HepG2 (cell line): Measurements from ENCODE around the gene COG1. TPM values are rescaled to one million over a fixed set of nuclear protein-coding genes. Genes with fewer than 3 reads are reported as not detected.

Experiments used
- MEF2D ChIP-seq: sonication (generic); formaldehyde crosslinking; IDR thresholded peaks from 2 replicates; pipeline ENCODE4 v1.5.1; 2020; ENCODE audit warnings: mild to moderate bottlenecking, missing genetic modification reagents
- RBAK ChIP-seq: sonication (generic); formaldehyde crosslinking; IDR thresholded peaks from 2 replicates; pipeline ENCODE4 v1.5.1; 2020; ENCODE audit warnings: mild to moderate bottlenecking, missing genetic modification reagents
- SIX4 ChIP-seq: sonication (generic); formaldehyde crosslinking; IDR thresholded peaks from 2 replicates; pipeline ENCODE4 v1.4.0; 2020; ENCODE audit warnings: missing genetic modification reagents
- TARDBP ChIP-seq: sonication (generic); formaldehyde crosslinking; IDR thresholded peaks from 2 replicates; pipeline ENCODE4 v1.8.0; 2022; ENCODE audit warnings: mild to moderate bottlenecking, missing genetic modification reagents
- TBP ChIP-seq: sonication (generic); formaldehyde crosslinking; IDR thresholded peaks from 2 replicates; pipeline ENCODE4 v1.5.0; 2020; ENCODE audit warnings: missing genetic modification reagents
- ZBTB38 ChIP-seq: sonication (generic); formaldehyde crosslinking; IDR thresholded peaks from 2 replicates; pipeline ENCODE4 v1.5.1; 2020; ENCODE audit warnings: mild to moderate bottlenecking, missing genetic modification reagents
- ZNF432 ChIP-seq: sonication (generic); formaldehyde crosslinking; IDR thresholded peaks from 2 replicates; pipeline ENCODE4 v1.5.0; 2020; ENCODE audit warnings: missing genetic modification reagents, mild to moderate bottlenecking, borderline replicate concordance
- ZNF570 ChIP-seq: sonication (generic); formaldehyde crosslinking; IDR thresholded peaks from 2 replicates; pipeline ENCODE4 v1.4.0; 2020; ENCODE audit warnings: mild to moderate bottlenecking, missing genetic modification reagents, borderline replicate concordance
- ZNF577 ChIP-seq: sonication (generic); formaldehyde crosslinking; IDR thresholded peaks from 2 replicates; pipeline ENCODE4 v1.4.0; 2020; ENCODE audit warnings: mild to moderate bottlenecking, low read depth, missing genetic modification reagents, borderline replicate concordance
- ZNF615 ChIP-seq: sonication (generic); formaldehyde crosslinking; IDR thresholded peaks from 2 replicates; pipeline ENCODE4 v1.5.0; 2020; ENCODE audit warnings: mild to moderate bottlenecking, missing genetic modification reagents, borderline replicate concordance
- polyA plus RNA-seq, 8 experiments: library from polyadenylated mRNA; depleted of rRNA in 3 of 8; stranded (reverse) in 7 of 8; unstranded in 1 of 8; fragments of >200 nt; fragmentation: Illumina TruSeq in 4 of 8; extraction: Trizol in 4 of 8; gene quantifications; 2 replicates each; pipeline versions ENCODE4 v1.2.1 to v1.2.3, GENCODE V29; 2011 to 2016; ENCODE audit warnings: low read depth in 4 of 8, missing spikeins in 1 of 8, mixed read lengths in 1 of 8; ENCODE audit not compliant: insufficient read depth in 1 of 8
- total RNA-seq, 5 experiments: library from RNA; depleted of rRNA; stranded (reverse); fragments of >200 nt; fragmentation: Illumina TruSeq; extraction: Trizol; gene quantifications; 2 replicates each; pipeline ENCODE4 v1.2.3, GENCODE V29; 2016; ENCODE audit warnings: low read depth in 1 of 5
- TF ChIP-seq, protein P1 (sequence below): sonication (generic); formaldehyde crosslinking; IDR thresholded peaks from 2 replicates; pipeline ENCODE4 v1.4.0; 2020; ENCODE audit warnings: missing genetic modification reagents
- TF ChIP-seq, protein P2 (sequence below): sonication (generic); formaldehyde crosslinking; IDR thresholded peaks from 2 replicates; pipeline ENCODE4 v1.4.0; 2020; ENCODE audit warnings: missing genetic modification reagents, low read depth, mild to moderate bottlenecking, borderline replicate concordance
- TF ChIP-seq, protein P3 (sequence below): sonication (generic); formaldehyde crosslinking; IDR thresholded peaks from 2 replicates; pipeline ENCODE4 v1.4.0; 2020; ENCODE audit warnings: missing genetic modification reagents, borderline replicate concordance
- TF ChIP-seq, protein P4 (sequence below): IDR thresholded peaks from 2 replicates; pipeline ENCODE4 v1.6.1; 2016
- TF ChIP-seq, protein P5 (sequence below): sonication (generic); formaldehyde crosslinking; IDR thresholded peaks from one replicate; pipeline ENCODE4 v1.5.1; 2020; ENCODE audit warnings: mild to moderate bottlenecking, missing genetic modification reagents; ENCODE audit errors: not compliant biosample characterization

COG1 gene
- total and polyA plus RNA-seq, 2 of the 13 experiments (the other 11 are each of a cell fraction or from before 2014, with no cell fraction given): 36.6 to 39.7 TPM

DNA sequence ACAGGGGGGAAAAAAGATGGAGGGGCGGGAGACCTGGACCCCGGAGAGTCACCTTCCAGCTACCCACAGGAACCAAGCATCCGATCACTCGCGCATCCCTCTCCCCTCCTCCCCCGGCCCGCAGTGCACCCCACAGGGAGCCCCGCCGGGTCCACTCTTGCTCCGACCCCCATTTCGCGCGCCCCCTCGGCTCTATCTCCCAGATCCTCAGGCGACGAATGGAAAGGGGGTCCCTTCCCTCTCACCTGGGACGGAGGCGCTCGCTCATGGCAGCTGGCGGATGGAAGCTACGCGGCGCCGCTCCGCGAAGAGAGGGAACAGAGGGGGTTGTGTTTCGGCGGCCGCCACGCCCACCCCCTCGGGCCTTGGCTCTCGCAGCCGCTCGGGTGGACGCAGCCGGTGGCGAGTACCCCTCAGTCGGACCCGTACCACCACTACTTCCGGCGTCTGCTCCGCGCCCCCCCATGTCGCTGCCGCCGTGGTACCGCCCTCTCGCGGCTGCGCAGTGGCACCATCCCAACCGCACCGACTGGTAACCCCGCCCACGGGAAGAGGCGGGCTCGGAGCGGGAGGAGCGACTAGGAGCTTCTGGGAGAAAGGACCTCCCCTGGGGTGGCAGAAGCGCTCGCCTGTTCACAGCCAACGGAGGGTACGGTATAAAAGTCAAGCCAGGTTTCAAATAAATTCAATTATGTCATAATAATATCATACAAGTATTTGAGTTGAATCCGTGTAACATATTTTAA lies 39.2 kb downstream of the COG1 start (continued):
- TF ChIP-seq ZNF432 (CRISPR knock-in tag) (no peak), ZNF570 (CRISPR knock-in tag) (no peak), TBP (CRISPR knock-in tag) (no peak), ZNF577 (CRISPR knock-in tag) (no peak), ZNF615 (no peak), MEF2D (CRISPR knock-in tag) (peak; percentile 89), TARDBP (peak; percentile 71; the same call in 1 of the 2 replicates), SIX4 (CRISPR knock-in tag) (peak; percentile 34; the same call in 1 of the 2 replicates), ZBTB38 (peak; percentile 87), RBAK (CRISPR knock-in tag) (no peak)
- TF ChIP-seq, protein P1, sequence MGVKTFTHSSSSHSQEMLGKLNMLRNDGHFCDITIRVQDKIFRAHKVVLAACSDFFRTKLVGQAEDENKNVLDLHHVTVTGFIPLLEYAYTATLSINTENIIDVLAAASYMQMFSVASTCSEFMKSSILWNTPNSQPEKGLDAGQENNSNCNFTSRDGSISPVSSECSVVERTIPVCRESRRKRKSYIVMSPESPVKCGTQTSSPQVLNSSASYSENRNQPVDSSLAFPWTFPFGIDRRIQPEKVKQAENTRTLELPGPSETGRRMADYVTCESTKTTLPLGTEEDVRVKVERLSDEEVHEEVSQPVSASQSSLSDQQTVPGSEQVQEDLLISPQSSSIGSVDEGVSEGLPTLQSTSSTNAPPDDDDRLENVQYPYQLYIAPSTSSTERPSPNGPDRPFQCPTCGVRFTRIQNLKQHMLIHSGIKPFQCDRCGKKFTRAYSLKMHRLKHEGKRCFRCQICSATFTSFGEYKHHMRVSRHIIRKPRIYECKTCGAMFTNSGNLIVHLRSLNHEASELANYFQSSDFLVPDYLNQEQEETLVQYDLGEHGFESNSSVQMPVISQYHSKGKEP (CRISPR knock-in tag): no peak
- TF ChIP-seq, protein P2, sequence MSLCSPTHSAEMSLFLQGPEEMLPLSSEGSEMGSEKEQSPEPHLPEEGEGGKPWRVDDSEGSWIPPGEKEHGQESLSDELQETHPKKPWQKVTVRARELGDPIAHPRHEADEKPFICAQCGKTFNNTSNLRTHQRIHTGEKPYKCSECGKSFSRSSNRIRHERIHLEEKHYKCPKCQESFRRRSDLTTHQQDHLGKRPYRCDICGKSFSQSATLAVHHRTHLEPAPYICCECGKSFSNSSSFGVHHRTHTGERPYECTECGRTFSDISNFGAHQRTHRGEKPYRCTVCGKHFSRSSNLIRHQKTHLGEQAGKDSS (CRISPR knock-in tag): peak; percentile 75; the same call in 1 of the 2 replicates
- TF ChIP-seq, protein P3, sequence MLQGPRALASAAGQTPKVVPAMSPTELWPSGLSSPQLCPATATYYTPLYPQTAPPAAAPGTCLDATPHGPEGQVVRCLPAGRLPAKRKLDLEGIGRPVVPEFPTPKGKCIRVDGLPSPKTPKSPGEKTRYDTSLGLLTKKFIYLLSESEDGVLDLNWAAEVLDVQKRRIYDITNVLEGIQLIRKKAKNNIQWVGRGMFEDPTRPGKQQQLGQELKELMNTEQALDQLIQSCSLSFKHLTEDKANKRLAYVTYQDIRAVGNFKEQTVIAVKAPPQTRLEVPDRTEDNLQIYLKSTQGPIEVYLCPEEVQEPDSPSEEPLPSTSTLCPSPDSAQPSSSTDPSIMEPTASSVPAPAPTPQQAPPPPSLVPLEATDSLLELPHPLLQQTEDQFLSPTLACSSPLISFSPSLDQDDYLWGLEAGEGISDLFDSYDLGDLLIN (CRISPR knock-in tag): peak; percentile 84; the same call in 1 of the 2 replicates
- TF ChIP-seq, protein P4, sequence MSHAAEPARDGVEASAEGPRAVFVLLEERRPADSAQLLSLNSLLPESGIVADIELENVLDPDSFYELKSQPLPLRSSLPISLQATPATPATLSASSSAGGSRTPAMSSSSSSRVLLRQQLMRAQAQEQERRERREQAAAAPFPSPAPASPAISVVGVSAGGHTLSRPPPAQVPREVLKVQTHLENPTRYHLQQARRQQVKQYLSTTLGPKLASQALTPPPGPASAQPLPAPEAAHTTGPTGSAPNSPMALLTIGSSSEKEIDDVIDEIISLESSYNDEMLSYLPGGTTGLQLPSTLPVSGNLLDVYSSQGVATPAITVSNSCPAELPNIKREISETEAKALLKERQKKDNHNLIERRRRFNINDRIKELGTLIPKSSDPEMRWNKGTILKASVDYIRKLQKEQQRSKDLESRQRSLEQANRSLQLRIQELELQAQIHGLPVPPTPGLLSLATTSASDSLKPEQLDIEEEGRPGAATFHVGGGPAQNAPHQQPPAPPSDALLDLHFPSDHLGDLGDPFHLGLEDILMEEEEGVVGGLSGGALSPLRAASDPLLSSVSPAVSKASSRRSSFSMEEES (CRISPR knock-in tag): peak; percentile 22; the same call in 1 of the 2 replicates
- TF ChIP-seq, protein P5, sequence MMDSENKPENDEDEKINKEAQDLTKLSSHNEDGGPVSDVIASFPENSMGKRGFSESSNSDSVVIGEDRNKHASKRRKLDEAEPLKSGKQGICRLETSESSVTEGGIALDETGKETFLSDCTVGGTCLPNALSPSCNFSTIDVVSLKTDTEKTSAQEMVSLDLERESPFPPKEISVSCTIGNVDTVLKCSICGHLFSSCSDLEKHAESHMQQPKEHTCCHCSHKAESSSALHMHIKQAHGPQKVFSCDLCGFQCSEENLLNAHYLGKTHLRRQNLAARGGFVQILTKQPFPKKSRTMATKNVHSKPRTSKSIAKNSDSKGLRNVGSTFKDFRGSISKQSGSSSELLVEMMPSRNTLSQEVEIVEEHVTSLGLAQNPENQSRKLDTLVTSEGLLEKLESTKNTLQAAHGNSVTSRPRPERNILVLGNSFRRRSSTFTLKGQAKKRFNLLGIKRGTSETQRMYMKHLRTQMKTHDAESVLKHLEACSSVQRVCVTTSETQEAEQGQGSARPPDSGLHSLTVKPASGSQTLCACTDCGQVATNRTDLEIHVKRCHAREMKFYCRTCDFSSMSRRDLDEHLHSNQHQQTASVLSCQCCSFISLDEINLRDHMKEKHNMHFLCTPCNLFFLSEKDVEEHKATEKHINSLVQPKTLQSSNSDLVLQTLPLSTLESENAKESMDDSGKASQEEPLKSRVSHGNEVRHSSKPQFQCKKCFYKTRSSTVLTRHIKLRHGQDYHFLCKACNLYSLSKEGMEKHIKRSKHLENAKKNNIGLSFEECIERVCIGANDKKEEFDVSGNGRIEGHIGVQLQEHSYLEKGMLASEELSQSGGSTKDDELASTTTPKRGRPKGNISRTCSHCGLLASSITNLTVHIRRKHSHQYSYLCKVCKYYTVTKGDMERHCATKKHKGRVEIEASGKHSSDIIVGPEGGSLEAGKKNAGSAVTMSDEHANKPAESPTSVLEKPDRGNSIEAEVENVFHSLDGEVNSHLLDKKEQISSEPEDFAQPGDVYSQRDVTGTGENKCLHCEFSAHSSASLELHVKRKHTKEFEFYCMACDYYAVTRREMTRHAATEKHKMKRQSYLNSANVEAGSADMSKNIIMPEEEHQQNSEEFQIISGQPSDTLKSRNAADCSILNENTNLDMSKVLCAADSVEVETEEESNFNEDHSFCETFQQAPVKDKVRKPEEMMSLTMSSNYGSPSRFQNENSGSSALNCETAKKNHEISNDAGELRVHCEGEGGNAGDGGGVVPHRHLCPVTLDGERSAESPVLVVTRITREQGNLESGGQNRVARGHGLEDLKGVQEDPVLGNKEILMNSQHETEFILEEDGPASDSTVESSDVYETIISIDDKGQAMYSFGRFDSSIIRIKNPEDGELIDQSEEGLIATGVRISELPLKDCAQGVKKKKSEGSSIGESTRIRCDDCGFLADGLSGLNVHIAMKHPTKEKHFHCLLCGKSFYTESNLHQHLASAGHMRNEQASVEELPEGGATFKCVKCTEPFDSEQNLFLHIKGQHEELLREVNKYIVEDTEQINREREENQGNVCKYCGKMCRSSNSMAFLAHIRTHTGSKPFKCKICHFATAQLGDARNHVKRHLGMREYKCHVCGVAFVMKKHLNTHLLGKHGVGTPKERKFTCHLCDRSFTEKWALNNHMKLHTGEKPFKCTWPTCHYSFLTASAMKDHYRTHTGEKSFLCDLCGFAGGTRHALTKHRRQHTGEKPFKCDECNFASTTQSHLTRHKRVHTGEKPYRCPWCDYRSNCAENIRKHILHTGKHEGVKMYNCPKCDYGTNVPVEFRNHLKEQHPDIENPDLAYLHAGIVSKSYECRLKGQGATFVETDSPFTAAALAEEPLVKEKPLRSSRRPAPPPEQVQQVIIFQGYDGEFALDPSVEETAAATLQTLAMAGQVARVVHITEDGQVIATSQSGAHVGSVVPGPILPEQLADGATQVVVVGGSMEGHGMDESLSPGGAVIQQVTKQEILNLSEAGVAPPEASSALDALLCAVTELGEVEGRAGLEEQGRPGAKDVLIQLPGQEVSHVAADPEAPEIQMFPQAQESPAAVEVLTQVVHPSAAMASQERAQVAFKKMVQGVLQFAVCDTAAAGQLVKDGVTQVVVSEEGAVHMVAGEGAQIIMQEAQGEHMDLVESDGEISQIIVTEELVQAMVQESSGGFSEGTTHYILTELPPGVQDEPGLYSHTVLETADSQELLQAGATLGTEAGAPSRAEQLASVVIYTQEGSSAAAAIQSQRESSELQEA: peak; percentile 79
